Ectodermal cell (in vitro differentiated cells): Measurements from ENCODE around the gene LACRT. TPM values are rescaled to one million over a fixed set of nuclear protein-coding genes. Genes with fewer than 3 reads are reported as not detected.
"Not testable (repeated sequence)": the region's sequence is repeated elsewhere in the genome, so short reads cannot be mapped to it uniquely, and the experiment has no call there.

Source experiments
- H3K27ac ChIP-seq: 2 replicates; pipeline ENCODE4 v1.7.0; 2013; ENCODE audit warnings: mild to moderate bottlenecking, low read depth, low read length; ENCODE audit not compliant: insufficient read depth, poor library complexity, severe bottlenecking
- H3K27me3 ChIP-seq: 2 replicates; pipeline ENCODE4 v1.7.0; 2013; ENCODE audit warnings: mild to moderate bottlenecking, low read length; ENCODE audit not compliant: insufficient read depth, control insufficient read depth, poor library complexity, severe bottlenecking
- H3K36me3 ChIP-seq: one replicate; pipeline ENCODE4 v1.7.0; 2013; ENCODE audit warnings: low read length; ENCODE audit not compliant: control insufficient read depth, insufficient read depth
- H3K4me1 ChIP-seq: one replicate; pipeline ENCODE4 v1.7.0; 2013; ENCODE audit warnings: low read length; ENCODE audit not compliant: control insufficient read depth, insufficient read depth
- H3K4me3 ChIP-seq: 2 replicates; pipeline ENCODE4 v1.7.0; 2013; ENCODE audit warnings: low read depth, low read length, control low read depth; ENCODE audit not compliant: insufficient read depth
- H3K9me3 ChIP-seq: 2 replicates; pipeline ENCODE4 v1.7.0; 2013; ENCODE audit warnings: mild to moderate bottlenecking, low read length, moderate library complexity; ENCODE audit not compliant: control insufficient read depth
- WGBS, 2 experiments: methylation state at CpG; one replicate each; pipeline ENCODE4 v1.1.7; 2013; ENCODE audit warnings: missing lambda C conversion rate in 2 of 2; 5-methylcytosine and 5-hydroxymethylcytosine counted together
- polyA plus RNA-seq, 4 experiments: library from polyadenylated mRNA; stranded (reverse); fragments of 50-300 nt; gene quantifications; one replicate each; pipeline ENCODE4 v1.2.3, GENCODE V29; 2013

Gene LACRT
- not detected for polyA plus RNA-seq (2013, experiment 1 of 4)
- polyA plus RNA-seq (2013, experiment 2 of 4): not detected
- polyA plus RNA-seq (2013, experiment 3 of 4): not detected
- polyA plus RNA-seq (2013, experiment 4 of 4): not detected

GRCh38 chr12:54634795-54635194 lies at the start of gene LACRT:
Gene LACRT (minus strand): TSS chr12:54634895. CDS start chr12:54634841, 54 bp downstream.
- Histone ChIP-seq H3K4me3 (no peak within 1 kb of the TSS), H3K36me3 (no peaks in the 10 kb centered on the region), H3K9me3 (no peaks in the 10 kb centered on the region), H3K27me3 (no peaks in the 10 kb centered on the region), H3K27ac (no peak within 1 kb of the TSS), H3K4me1 (no peaks in the 10 kb centered on the region)
- 75 to 80% methylated on average over 2 of the region's 2 CpGs for WGBS, 2 experiments

- 9 to 15% methylated on average over 2 of the region's 2 CpGs for WGBS, 2 experiments
- Histone ChIP-seq H3K36me3 (no peaks in the 10 kb centered on the region), H3K4me1 (peaks cover 14% of the 10 kb centered on the region), H3K4me3 (no peak overlapping the region), H3K9me3 (no peaks in the 10 kb centered on the region), H3K27ac (no peak overlapping the region), H3K27me3 (no peaks in the 10 kb centered on the region)
Observed at GRCh38 chr12:54683398-54683797, 48.7 kb upstream of the LACRT start.

GRCh38 chr12:54682674-54683073 lies 48.0 kb upstream of the LACRT start:
- H3K9me3 ChIP-seq: no peaks in the 10 kb centered on the region
- H3K27me3 ChIP-seq: no peaks in the 10 kb centered on the region
- no peaks in the 10 kb centered on the region for H3K36me3 ChIP-seq
- peaks cover 14% of the 10 kb centered on the region for H3K4me1 ChIP-seq
- WGBS, 2 experiments: 72 to 86% methylated on average over 1 of the region's 1 CpG
- no peak overlapping the region for H3K27ac ChIP-seq
- no peak overlapping the region for H3K4me3 ChIP-seq

- 76 to 81% methylated on average over 3 of the region's 3 CpGs for WGBS, 2 experiments
- no peak overlapping the region for H3K4me3 ChIP-seq
- H3K27me3 ChIP-seq: no peaks in the 10 kb centered on the region
Observed at GRCh38 chr12:54680374-54680773, 45.7 kb upstream of the LACRT start.

GRCh38 chr12:54678131-54678530 lies 43.4 kb upstream of the LACRT start:
- H3K4me3 ChIP-seq: no peak overlapping the region
- no peak overlapping the region for H3K27ac ChIP-seq
- H3K9me3 ChIP-seq: no peaks in the 10 kb centered on the region
- 88 to 91% methylated on average over 5 of the region's 5 CpGs for WGBS, 2 experiments
- H3K36me3 ChIP-seq: no peaks in the 10 kb centered on the region
- no peaks in the 10 kb centered on the region for H3K27me3 ChIP-seq
- H3K4me1 ChIP-seq: no peaks in the 10 kb centered on the region

More at GRCh38 chr12:54680374-54680773, 45.7 kb upstream of the LACRT start:
- Histone ChIP-seq H3K4me1 (peaks cover 14% of the 10 kb centered on the region), H3K9me3 (no peaks in the 10 kb centered on the region), H3K27ac (no peak overlapping the region), H3K36me3 (no peaks in the 10 kb centered on the region)

GRCh38 chr12:54667945-54668344 lies 33.2 kb upstream of the LACRT start:
- H3K36me3 ChIP-seq: no peaks in the 10 kb centered on the region
- 88 to 94% methylated on average over 5 of the region's 5 CpGs for WGBS, 2 experiments
- no peak overlapping the region for H3K4me3 ChIP-seq
- H3K9me3 ChIP-seq: no peaks in the 10 kb centered on the region
- H3K4me1 ChIP-seq: no peaks in the 10 kb centered on the region
- no peaks in the 10 kb centered on the region for H3K27me3 ChIP-seq
- no peak overlapping the region for H3K27ac ChIP-seq

- Histone ChIP-seq H3K4me3 (no peak overlapping the region), H3K4me1 (no peaks in the 10 kb centered on the region), H3K27me3 (no peaks in the 10 kb centered on the region), H3K36me3 (no peaks in the 10 kb centered on the region), H3K27ac (no peak overlapping the region), H3K9me3 (no peaks in the 10 kb centered on the region)
- WGBS, 2 experiments: 86 to 89% methylated on average over 1 of the region's 3 CpGs
Observed at GRCh38 chr12:54666008-54666407, 31.3 kb upstream of the LACRT start.

GRCh38 chr12:54665022-54665635 lies 30.4 kb upstream of the LACRT start:
- H3K27ac ChIP-seq, H3K36me3 ChIP-seq, H3K27me3 ChIP-seq, H3K4me3 ChIP-seq, H3K4me1 ChIP-seq, H3K9me3 ChIP-seq: not testable (repeated sequence)
- WGBS, 2 experiments: 92 to 96% methylated on average over 2 of the region's 3 CpGs

- no peak overlapping the region for H3K27ac ChIP-seq
- H3K4me3 ChIP-seq: no peak overlapping the region
- WGBS, 2 experiments: 97 to 100% methylated on average over 3 of the region's 3 CpGs
Observed at GRCh38 chr12:54663603-54664002, 28.9 kb upstream of the LACRT start.

GRCh38 chr12:54662026-54662425 lies 27.3 kb upstream of the LACRT start:
- H3K4me3 ChIP-seq: no peak overlapping the region
- no peak overlapping the region for H3K27ac ChIP-seq
- 86 to 88% methylated on average over 2 of the region's 3 CpGs for WGBS, 2 experiments
- H3K4me1 ChIP-seq: no peaks in the 10 kb centered on the region
- no peaks in the 10 kb centered on the region for H3K36me3 ChIP-seq
- H3K9me3 ChIP-seq: no peaks in the 10 kb centered on the region
- no peaks in the 10 kb centered on the region for H3K27me3 ChIP-seq

More at GRCh38 chr12:54663603-54664002, 28.9 kb upstream of the LACRT start:
- no peaks in the 10 kb centered on the region for H3K27me3 ChIP-seq
- H3K4me1 ChIP-seq: no peaks in the 10 kb centered on the region
- no peaks in the 10 kb centered on the region for H3K36me3 ChIP-seq
- no peaks in the 10 kb centered on the region for H3K9me3 ChIP-seq
